HG03439 (cell line): ENCODE data around the gene SLC16A13.

ENCODE experiments used
- ATAC-seq: cut with Tn5 transposase; IDR thresholded peaks from one replicate; pipeline ENCODE4 v1.9.1; 2021; ENCODE audit warnings: mild to moderate bottlenecking, moderate library complexity; ENCODE audit not compliant: unreplicated experiment

SLC16A13 gene

DNA sequence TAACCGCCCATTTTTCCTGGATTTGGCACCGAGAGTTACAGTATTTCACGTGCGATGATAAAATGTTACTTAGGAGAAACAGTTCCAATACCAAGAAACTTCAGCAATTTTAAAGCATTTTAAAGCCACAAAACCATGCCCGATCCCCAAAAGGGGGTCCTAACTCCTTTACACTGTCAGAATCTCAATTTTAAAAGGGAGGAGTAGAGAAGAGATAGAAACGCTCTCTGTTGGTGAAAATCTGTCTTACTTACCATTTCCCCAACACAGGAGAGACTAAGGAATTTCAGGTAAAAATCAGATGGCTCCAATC, 23.9 kb upstream of the SLC16A13 start:
- ATAC-seq = no peak

DNA sequence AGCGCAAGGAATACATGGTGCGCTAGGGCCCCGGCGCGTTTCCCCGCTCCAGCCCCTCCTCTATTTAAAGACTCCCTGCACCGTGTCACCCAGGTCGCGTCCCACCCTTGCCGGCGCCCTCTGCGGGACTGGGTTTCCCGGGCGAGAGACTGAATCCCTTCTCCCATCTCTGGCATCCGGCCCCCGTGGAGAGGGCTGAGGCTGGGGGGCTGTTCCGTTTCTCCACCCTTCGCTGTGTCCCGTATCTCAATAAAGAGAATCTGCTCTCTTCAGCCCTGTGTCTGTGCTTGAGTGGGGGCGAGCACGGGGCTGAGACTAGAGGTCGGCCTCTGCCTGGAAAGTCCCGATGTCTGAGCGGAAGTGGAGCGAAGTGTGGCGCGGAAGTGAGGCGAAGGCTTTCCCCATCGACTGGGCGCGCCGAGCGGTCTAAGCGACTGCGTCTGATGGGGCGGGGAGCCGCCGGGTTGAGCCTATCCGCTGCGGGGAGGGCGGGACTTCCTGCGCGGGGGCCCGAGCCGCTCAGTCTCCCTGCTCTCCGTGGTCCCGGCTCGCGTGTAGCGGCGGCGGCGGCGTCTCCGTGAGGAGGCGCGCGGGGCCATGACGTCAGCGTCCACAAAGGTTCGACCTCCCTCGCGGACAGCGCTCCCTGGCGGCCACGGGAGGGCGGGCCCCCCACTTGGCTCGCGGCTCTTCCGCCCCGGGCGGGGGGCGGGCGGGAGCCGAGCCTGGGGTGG, 21.4 kb upstream of the SLC16A13 start:
- ATAC-seq = peak; percentile 79

DNA sequence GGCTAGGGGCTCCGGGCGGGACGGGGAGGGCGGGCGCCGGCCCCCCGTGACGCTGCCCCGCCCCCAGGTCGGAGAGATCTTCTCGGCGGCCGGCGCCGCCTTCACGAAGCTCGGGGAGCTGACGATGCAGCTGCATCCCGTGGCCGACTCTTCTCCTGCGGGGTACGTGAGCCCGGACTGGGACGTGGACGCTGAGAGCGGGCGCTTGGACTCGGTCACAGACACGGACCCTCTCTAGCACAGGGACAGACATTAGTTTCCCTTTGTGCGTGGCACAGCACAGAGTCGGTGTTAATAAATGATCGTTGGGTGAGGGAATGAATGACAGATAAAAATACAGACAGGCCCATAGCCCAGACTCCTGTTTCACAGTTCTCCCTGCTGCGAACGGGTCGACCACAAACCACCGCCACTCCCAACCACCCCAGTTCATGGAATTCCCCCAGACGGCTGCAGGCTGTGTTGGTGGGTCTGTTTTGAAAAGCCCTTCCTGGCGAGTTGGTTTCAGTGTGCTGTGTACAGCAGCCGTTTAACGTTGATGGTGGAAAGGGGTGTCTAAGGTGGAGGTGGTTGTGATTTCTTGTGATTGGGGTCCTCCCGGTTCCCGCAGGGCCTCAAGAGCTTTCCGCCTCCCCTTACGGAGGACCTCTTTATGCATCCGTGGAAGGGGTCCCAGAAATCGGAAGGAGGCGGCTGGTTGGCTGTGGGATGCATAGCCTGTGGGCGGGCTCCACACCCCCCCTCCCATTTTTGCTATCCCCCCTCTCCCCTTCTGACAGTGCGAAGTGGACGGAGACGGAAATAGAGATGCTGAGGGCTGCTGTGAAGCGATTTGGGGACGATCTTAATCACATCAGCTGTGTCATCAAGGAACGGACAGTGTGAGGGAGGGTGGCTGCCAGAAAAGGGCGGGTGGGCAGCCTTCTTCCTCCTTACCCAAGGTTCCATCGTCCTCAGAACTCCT, 20.5 kb upstream of the SLC16A13 start:
- peak; percentile 12 for ATAC-seq

DNA sequence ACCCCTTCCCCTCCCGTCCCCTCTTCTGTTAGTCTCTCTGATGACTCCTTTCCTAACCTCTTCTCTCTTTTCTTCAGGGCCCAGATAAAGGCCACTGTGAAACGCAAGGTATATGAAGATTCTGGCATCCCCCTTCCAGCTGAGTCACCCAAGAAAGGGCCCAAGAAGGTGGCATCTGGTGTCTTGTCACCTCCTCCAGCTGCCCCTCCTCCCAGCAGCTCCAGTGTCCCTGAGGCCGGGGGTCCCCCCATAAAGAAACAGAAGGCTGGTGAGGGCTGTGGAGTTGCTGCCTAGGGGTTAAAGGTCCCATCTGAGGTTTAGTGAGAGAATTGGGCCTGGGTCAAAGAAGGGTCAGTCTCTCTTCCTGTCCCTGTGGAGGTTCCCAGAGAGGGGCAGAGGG, 19.4 kb upstream of the SLC16A13 start:
- ATAC-seq = no peak

DNA sequence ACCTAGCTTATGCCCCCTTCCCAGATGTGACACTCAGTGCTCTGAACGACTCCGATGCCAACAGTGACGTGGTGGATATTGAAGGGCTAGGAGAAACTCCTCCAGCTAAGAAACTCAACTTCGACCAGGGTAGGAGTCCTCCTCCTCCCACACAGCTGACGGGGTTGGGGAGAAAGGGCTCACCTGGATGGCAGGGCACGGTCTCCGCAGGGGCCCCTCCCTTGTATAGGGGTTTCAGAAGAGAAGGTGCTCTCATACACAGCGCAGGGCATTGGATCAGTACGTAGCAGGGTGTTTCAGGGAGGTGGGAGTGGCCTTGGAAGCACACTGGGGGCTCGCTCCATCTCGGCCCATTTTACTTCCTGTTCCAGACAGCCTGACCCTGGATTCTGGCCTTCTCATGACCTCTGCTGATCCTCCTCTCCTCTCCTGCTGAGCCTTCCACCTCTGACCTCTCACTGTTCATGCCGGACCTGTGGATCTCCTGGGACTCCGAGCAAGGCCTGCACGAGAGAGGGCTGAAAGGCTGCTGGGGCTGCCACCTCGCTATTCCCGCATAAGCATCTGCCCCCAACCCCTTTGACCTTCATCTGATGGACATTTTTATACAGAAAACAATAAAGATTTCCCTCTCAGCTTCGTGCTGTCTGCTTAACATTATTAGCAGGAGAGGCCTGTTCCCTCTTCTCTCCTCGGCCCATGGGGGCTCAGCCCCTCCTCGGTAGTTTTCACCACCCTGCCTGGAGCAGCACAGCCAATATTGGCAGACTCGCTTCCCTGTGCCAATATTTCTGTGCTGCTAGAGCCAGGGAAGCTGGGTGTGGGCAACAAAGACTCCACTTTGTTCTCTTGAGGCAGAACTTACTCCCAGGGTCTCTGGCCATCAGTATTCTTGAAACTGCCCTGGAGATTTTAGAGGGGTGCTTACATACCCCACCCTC, 18.7 kb upstream of the SLC16A13 start:
- ATAC-seq = no peak

DNA sequence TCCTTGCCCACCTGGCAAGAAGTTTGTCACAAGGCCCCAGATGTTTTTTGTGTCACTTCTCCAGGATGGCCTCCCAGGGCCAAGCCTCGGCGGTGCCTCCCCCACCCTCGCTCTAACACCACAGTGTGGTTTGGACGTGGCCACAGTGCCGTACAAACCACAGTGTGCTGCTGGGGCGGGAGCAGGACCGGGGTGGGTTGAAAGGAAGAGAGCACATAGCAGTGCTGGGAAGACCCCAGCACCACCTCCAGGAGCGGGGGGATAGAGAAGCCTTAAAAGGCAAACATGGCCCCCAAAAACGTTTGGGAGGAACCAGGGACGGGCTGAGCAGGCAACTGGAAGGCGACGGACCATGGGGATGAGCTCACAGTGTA, 18.0 kb upstream of the SLC16A13 start:
- no peak for ATAC-seq

DNA sequence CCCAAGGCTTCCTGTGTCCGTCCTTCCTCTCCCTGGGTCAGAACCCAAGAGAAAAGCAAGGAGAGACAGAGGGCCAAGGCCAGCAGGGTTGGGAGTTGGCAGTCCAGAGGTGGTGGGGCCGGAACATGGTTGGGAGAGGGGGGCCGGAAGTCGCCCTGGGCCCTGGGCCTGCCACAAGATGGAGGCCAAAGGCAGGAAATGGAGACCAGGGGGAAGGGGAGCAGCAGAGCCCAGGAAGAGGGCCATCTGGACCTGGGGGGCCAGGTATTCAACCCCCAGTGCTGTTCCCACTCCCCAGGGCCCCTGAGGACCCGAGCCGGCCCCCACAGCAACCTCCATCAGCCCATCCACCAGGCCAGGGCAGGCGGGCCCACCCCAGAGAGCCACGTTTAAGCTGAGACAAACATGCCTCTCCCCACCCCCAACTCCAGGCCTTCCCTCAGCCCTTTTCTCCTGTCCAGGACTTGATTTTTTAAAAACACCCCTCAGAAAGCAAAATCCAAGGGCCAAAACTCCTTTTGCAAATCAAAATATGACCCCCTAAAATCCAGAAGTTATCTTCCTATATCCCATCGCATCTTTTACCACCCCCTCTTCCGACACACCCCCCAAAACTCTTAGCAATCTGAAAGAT, 17.4 kb upstream of the SLC16A13 start:
- ATAC-seq = no peak

DNA sequence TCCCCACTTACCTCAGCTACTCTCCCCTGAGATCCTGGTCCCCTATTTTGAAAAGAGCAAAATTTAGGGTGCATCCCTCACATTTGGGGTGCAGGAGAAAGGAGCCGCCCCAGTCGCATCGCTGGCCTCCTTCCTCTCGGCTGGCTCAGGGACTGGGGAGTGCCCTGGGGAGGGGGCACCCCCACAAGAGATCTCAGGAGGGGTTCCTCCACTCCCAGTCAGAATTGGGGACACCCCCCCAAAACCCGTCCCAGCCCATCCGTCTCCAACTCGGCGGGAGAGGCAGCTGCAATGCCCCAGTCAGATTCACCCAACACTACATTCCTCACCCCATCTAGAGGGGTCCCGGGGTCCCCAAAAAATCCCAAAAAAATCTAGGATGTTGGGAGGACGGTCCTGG, 16.4 kb upstream of the SLC16A13 start:
- ATAC-seq = no peak

DNA sequence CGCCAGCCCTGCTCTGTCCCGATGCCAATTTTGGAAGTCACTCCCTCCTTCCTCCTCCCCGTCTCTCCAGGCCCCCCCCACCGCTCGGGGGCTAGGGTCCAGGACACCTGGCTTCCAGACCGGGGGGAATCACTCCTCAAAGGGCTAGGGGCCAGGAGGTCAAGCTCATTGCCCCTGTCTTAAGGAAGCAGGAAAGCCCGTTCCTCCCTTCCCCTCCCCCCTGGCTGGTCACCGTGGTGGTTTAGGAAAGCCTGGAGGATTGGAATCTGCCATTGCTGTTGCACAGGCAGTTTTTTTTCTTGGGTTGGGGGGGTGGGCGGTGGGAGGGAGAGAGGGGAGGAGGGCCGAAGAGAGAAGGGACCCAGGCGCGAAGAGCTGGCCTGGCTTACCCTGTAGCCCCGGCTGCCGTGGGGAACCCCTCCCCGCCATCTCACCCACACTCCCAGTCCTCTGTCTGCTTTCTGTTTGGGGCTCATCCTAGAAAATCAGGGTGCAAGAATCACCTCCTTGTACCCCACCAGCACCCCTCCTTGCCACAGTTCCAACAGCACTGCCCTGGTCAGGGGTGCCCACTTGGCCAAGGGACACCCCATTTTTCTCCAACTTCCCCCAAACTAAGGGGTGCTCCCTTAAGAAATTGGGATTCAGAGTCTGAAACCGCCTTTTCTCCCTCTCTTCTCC, 15.8 kb upstream of the SLC16A13 start:
- ATAC-seq = no peak

DNA sequence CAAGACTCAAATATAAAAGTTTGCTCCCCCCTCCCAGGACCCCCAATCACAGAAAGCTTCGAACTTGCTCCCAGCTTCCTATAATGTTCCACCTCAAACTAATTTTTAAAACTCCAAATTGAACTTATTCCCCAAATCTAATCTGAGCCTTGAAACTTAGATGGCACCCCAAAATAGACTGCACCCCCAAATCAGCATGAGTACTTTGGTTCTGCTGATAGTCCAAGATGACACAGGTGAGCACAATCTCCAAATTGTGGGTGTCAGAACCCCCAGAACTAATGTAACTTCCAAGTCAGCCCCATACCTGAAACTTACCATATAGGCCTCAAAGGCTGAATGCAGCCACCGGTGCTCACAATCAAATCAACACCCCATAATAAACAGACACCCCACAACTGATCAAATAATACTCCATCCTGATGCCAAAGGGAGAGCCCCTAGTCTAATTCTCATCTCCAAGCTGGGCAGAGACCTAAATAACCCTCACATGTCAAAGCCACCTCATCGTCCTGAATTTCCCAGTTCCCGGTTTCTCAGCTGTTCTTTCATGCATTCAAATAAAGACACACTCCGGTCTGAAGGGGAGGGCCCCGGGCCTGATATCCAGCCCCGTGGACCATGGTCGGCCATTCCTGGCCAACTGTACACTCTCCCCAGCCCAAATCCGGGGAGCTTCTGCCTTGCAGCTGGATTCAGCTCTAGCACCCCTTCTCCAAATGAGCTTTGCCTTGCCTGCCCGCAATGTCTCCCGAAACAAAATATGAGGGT, 14.7 kb upstream of the SLC16A13 start:
- no peak for ATAC-seq

DNA sequence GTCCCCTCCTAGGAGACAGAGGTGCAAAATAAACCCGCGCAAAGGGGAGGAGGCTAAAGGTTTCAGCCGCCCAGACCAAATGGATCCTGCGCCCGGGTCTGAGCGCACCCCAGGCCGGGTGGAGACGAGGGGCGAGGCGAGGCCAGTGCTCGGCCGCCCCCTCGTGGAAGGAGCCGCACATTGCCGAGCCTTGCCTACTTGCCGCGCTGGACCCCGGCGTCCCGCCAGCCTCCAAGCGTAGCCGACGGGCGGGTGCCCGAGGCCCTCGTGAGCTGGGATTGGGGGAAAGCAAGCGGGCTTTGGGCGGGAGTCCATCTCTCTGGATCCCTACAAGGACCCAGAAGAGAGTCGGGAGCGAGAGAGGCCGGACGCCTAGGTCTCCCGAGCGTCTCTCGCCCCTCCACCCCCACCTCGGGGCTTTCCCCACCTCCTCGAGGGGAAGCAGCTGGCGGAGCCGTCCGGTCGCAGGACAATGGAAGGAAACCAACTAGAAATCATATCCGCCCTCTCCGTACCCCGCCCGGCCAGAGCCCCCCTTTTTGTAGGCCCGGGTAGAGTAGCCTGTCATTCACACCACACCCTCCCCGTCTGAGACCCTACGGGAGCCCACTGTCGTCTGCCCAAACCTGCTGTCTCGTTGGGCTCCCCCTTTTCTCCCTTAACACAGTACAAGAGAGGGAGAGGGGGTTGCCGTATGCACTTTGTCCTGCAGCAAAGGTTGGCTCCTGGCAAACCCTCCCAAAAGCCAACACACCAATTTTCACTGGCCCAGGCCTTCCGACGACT, 13.6 kb upstream of the SLC16A13 start:
- ATAC-seq = peak; percentile 62

DNA sequence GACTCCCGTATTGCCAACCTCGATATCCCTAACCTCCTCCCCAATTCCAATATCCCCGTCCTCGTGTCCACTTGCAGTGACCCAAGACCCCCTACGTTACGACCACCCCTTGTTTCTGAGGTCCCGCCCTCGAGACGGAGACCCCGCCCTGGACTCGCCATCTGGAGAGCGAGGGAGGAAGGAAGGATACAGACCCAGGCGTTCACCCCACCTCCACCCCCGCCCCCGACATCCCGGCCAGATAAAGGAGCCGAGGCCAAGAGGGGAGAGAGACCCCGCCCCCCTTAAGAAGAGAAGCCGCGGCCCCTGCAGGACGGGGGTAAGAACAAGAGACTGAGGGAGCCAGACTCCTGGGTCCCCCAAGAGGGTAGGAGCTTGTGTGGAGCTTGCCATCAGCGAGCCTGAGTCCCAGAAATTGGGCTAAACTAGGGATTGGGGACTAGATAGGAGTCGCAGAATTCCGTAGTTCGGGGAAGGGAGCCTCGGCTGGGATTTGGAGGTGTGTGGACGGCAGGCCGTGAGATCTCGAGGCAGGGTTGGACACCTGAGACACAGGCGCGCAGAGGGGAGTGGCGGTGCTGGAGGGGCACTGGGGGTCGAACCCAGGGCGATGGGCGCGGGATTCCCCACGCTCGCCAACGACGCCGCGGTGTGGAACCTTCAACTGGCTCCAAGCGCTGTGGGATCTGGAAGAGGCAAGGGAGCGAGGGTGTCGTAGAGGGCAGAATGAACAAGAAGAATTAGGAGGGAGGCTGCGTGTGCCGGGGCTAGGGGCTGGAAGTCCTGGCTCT, 12.8 kb upstream of the SLC16A13 start, which contains the start of gene BCL6B:
TSS of gene BCL6B (plus strand) at position 270 of the 791 bp plus-strand sequence. CDS start 622 bp downstream, outside the sequence.
- ATAC-seq = no peak

DNA sequence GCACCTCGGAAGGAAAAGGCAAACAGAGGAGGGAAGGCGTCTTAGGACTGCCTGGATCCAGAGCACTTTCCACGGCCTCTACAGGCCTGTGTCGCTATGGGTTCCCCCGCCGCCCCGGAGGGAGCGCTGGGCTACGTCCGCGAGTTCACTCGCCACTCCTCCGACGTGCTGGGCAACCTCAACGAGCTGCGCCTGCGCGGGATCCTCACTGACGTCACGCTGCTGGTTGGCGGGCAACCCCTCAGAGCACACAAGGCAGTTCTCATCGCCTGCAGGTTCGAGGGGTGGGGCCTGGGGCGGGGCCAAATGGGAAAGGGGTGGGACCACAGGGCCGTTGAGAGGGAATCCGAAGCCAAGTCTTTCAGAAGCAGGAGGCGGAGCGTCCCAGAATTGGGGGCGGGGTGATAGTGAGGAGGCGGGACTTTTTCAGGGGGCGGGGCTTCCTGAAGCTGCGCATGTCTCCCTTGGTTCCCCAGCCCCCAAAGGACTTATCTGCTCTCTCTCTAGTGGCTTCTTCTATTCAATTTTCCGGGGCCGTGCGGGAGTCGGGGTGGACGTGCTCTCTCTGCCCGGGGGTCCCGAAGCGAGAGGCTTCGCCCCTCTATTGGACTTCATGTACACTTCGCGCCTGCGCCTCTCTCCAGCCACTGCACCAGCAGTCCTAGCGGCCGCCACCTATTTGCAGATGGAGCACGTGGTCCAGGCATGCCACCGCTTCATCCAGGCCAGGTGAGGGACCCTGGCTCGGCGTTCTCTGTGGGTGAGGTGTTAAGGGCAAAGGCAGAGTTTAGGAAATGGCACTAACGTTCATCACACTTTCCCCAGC, 12.0 kb upstream of the SLC16A13 start:
- ATAC-seq = peak; percentile 39

DNA sequence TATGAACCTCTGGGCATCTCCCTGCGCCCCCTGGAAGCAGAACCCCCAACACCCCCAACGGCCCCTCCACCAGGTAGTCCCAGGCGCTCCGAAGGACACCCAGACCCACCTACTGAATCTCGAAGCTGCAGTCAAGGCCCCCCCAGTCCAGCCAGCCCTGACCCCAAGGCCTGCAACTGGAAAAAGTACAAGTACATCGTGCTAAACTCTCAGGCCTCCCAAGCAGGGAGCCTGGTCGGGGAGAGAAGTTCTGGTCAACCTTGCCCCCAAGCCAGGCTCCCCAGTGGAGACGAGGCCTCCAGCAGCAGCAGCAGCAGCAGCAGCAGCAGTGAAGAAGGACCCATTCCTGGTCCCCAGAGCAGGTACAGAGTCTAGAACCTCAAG, 11.4 kb upstream of the SLC16A13 start:
- no peak for ATAC-seq

DNA sequence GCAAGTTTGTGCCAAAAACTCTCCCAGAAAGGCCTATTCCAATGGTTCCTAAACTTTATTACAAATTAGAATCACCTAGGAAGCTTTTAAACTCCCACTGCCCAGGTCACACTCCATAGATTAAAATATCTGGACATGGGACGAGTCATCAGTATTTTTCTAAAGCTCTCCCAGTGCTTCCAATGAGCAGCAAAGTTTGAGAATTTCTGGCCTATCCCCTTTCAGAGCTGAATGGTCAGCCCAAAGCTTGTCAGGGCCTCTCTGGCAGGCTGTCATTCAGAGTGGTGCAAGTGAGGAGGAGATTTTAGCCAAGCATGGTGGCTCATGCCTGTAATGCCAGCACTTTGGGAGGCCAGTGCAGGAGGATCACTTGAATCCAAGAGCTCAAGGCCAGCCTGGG, 10.6 kb upstream of the SLC16A13 start:
- no peak for ATAC-seq

DNA sequence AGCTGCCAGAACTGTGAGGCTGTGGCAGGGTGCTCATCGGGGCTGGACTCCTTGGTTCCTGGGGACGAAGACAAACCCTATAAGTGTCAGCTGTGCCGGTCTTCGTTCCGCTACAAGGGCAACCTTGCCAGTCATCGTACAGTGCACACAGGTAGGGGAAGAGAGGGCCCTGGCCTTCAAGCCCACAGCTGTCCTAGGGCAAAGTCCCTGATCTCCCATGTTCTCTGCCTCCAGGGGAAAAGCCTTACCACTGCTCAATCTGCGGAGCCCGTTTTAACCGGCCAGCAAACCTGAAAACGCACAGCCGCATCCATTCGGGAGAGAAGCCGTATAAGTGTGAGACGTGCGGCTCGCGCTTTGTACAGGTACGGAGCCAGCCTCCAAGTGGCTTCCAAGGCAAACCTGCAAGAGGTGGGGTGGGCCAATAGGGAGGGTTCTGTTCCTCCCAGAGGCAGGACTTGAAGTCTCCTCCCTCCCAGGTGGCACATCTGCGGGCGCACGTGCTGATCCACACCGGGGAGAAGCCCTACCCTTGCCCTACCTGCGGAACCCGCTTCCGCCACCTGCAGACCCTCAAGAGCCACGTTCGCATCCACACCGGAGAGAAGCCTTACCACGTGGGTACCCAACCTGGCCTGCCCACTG, 9.2 kb upstream of the SLC16A13 start:
- no peak for ATAC-seq
